Measurements from ENCODE around the gene OR11H7.

DNA sequence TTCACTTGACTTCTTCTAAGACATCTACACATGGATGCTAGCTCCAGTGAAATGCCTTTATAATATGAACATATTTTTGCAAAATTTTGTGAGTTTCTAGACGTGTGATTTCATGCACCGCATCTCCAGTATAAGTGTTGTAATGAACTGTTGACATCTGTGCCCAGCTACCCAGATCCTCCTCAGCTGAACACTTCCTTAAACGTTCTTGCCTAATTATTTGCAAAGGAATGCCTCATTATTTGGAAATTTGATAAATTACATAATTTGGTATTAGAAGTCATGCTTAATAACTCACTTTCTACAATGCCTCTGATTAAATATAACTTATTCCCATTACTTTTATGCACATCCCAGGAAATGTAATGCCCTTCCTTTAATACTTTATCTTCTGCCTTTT is 24.1 kb upstream of the OR11H7 start:
- TF ChIP-seq, protein P1, sequence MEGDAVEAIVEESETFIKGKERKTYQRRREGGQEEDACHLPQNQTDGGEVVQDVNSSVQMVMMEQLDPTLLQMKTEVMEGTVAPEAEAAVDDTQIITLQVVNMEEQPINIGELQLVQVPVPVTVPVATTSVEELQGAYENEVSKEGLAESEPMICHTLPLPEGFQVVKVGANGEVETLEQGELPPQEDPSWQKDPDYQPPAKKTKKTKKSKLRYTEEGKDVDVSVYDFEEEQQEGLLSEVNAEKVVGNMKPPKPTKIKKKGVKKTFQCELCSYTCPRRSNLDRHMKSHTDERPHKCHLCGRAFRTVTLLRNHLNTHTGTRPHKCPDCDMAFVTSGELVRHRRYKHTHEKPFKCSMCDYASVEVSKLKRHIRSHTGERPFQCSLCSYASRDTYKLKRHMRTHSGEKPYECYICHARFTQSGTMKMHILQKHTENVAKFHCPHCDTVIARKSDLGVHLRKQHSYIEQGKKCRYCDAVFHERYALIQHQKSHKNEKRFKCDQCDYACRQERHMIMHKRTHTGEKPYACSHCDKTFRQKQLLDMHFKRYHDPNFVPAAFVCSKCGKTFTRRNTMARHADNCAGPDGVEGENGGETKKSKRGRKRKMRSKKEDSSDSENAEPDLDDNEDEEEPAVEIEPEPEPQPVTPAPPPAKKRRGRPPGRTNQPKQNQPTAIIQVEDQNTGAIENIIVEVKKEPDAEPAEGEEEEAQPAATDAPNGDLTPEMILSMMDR (conservative IDR thresholded peaks at IDR 0.05; ENCODE audit: low read depth, low read length): no peak
- no peak for TF ChIP-seq EZH2 (IDR thresholded peaks at IDR 0.05; ENCODE audit: borderline replicate concordance, low read depth, low read length, poor library complexity, severe bottlenecking)

Data from A673 (cell line).